Activated CD4-positive, alpha-beta T cell treated with anti-CD3 and anti-CD28 coated beads, Interleukin-2, amount 50 U/mL, for 1 hour (primary cell): Measurements from ENCODE around the gene SPINK1.
"Not testable (repeated sequence)": the region's sequence is repeated elsewhere in the genome, so short reads cannot be mapped to it uniquely, and the experiment has no call there.

ENCODE experiments used
- DNase-seq: peaks from one replicate; pipeline ENCODE4 v3.0.0-alpha.2; 2020

Gene SPINK1

GRCh38 chr5:147831465-147831864, at the start of gene SPINK1:
SPINK1 (minus strand) TSS chr5:147831671; CDS start chr5:147831577, 94 bp downstream.
- no peak for DNase-seq

GRCh38 chr5:147880487-147880886, 49.0 kb upstream of the SPINK1 start:
- DNase-seq, result no peak

GRCh38 chr5:147879784-147880183, 48.3 kb upstream of the SPINK1 start:
- no peak for DNase-seq

- DNase-seq, result no peak
Observed at GRCh38 chr5:147878066-147878759, 46.7 kb upstream of the SPINK1 start, which contains the start of gene SCGB3A2. SCGB3A2 (plus strand) TSS chr5:147878711; CDS start chr5:147878804, 93 bp downstream.

GRCh38 chr5:147876626-147877025, 45.2 kb upstream of the SPINK1 start:
- DNase-seq, result no peak

GRCh38 chr5:147876141-147876540, 44.7 kb upstream of the SPINK1 start:
- no peak for DNase-seq

GRCh38 chr5:147874910-147875367, 43.5 kb upstream of the SPINK1 start:
- no peak for DNase-seq

GRCh38 chr5:147874118-147874875, 42.8 kb upstream of the SPINK1 start:
- DNase-seq, result not testable (repeated sequence)

GRCh38 chr5:147872744-147873435, 41.4 kb upstream of the SPINK1 start:
- not testable (repeated sequence) for DNase-seq

- DNase-seq, result not testable (repeated sequence)
Observed at GRCh38 chr5:147871980-147872549, 40.6 kb upstream of the SPINK1 start.

- not testable (repeated sequence) for DNase-seq
Observed at GRCh38 chr5:147869892-147870291, 38.4 kb upstream of the SPINK1 start.

- no peak for DNase-seq
Observed at GRCh38 chr5:147869112-147869511, 37.6 kb upstream of the SPINK1 start.

GRCh38 chr5:147863454-147864158, 32.1 kb upstream of the SPINK1 start:
- DNase-seq, result no peak

- no peak for DNase-seq
Observed at GRCh38 chr5:147860641-147861025, 29.2 kb upstream of the SPINK1 start.

- DNase-seq, result no peak
Observed at GRCh38 chr5:147859962-147860640, 28.6 kb upstream of the SPINK1 start.

GRCh38 chr5:147858565-147858964, 27.1 kb upstream of the SPINK1 start:
- DNase-seq, result no peak

- peak; percentile 16 for DNase-seq
Observed at GRCh38 chr5:147857302-147858129, 26.0 kb upstream of the SPINK1 start.

GRCh38 chr5:147856801-147857200, 25.3 kb upstream of the SPINK1 start:
- no peak for DNase-seq

GRCh38 chr5:147855774-147856069, 24.3 kb upstream of the SPINK1 start:
- DNase-seq, result no peak

GRCh38 chr5:147854894-147855773, 23.7 kb upstream of the SPINK1 start:
- DNase-seq, result no peak
